ENCODE measurements around the gene KIF3B. TPM values are rescaled to one million over a fixed set of nuclear protein-coding genes. Genes with fewer than 3 reads are reported as not detected.
"Not testable (repeated sequence)": the region's sequence is repeated elsewhere in the genome, so short reads cannot be mapped to it uniquely, and the experiment has no call there.

Gene KIF3B
- total RNA-seq, 4 donors from 2014 or later, result 26.6 to 46.5 (median 37.5) TPM

- Histone ChIP-seq H3K27ac (no peak overlapping the region), H3K27me3 (no peaks in the 10 kb centered on the region), H3K4me3 (no peak overlapping the region), H3K36me3 (no peaks in the 10 kb centered on the region), H3K4me1 (peaks cover 0 to 7% (median 0%) of the 10 kb centered on the region in 4 donors), H3K9me3 (no peaks in the 10 kb centered on the region)
- intact Hi-C loops (cut with DNase I; ENCODE audit: low total_unique reads), result no loop called here
- in situ Hi-C loops (cut with MboI; ENCODE audit: low pct_ligation_motif_present in 1 of 4, low pct_unique_long_range_greater_than_20kb in 1 of 4, low sequenced_read_pairs in 3 of 4), result loop anchor here in 2 of 4 donors (25.0 kb wide), 1 partner anchor 324 kb away; the partner anchor contains the start of gene C20orf203 (in 2 of the 2)
- TF ChIP-seq, protein P1, sequence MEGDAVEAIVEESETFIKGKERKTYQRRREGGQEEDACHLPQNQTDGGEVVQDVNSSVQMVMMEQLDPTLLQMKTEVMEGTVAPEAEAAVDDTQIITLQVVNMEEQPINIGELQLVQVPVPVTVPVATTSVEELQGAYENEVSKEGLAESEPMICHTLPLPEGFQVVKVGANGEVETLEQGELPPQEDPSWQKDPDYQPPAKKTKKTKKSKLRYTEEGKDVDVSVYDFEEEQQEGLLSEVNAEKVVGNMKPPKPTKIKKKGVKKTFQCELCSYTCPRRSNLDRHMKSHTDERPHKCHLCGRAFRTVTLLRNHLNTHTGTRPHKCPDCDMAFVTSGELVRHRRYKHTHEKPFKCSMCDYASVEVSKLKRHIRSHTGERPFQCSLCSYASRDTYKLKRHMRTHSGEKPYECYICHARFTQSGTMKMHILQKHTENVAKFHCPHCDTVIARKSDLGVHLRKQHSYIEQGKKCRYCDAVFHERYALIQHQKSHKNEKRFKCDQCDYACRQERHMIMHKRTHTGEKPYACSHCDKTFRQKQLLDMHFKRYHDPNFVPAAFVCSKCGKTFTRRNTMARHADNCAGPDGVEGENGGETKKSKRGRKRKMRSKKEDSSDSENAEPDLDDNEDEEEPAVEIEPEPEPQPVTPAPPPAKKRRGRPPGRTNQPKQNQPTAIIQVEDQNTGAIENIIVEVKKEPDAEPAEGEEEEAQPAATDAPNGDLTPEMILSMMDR (IDR thresholded peaks at IDR 0.05), result no peak
- TF ChIP-seq EP300 (IDR thresholded peaks at IDR 0.05; ENCODE audit: low read depth) (no peak), POLR2AphosphoS5 (IDR thresholded peaks at IDR 0.05) (no peak), POLR2A (IDR thresholded peaks at IDR 0.05) (no peak)
- no peak for DNase-seq
- 90 to 97% methylated on average over 5 to 10 of the region's 11 CpGs for WGBS, 2 donors (ENCODE audit: low coverage in 1 of 2)
These were observed 60.6 kb downstream of the KIF3B start for GRCh38 chr20:32337937-32338661.

GRCh38 chr20:32338665-32339064 lies 61.2 kb downstream of the KIF3B start:
- Histone ChIP-seq H3K4me3 (no peak overlapping the region), H3K27me3 (no peaks in the 10 kb centered on the region), H3K36me3 (no peaks in the 10 kb centered on the region), H3K27ac (no peak overlapping the region), H3K9me3 (no peaks in the 10 kb centered on the region), H3K4me1 (peaks cover 0 to 7% (median 0%) of the 10 kb centered on the region in 4 donors)
- in situ Hi-C loops (cut with MboI; ENCODE audit: low pct_ligation_motif_present in 1 of 4, low pct_unique_long_range_greater_than_20kb in 1 of 4, low sequenced_read_pairs in 3 of 4), result loop anchor here in 2 of 4 donors (25.0 kb wide), 1 partner anchor 324 kb away; the partner anchor contains the start of gene C20orf203 (in 2 of the 2)
- TF ChIP-seq, protein P1 (IDR thresholded peaks at IDR 0.05), result no peak
- TF ChIP-seq EP300 (IDR thresholded peaks at IDR 0.05; ENCODE audit: low read depth), result no peak
- TF ChIP-seq POLR2AphosphoS5 (IDR thresholded peaks at IDR 0.05), result no peak
- TF ChIP-seq POLR2A (IDR thresholded peaks at IDR 0.05), result no peak
- intact Hi-C loops (cut with DNase I; ENCODE audit: low total_unique reads), result no loop called here
- no peak for DNase-seq
- WGBS, 2 donors (ENCODE audit: low coverage in 1 of 2), result 93 to 100% methylated on average over 2 to 7 of the region's 7 CpGs

DNA sequence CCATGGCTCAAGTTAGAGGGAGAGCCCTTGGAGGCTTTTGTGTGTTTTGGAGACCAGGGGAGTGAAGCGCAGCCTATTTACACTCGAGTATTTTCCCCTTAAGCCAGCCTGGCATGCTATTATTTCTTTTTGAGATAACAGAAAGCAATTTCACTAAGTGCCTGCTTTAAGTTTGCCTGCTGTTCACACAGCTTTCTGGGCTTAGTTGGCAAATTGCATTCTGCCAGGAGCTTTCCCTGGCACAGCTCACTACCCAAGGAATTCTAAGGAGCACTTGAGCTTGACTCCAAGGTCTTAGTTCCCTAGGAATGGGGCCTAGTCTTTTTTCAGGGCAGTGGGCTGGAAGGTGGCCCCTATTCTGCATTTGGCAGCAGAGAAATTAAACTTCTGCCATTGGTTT lies 61.7 kb downstream of the KIF3B start:
- no peaks in the 10 kb centered on the region for H3K9me3 ChIP-seq
- no peaks in the 10 kb centered on the region for H3K36me3 ChIP-seq
- intact Hi-C loops (cut with DNase I; ENCODE audit: low total_unique reads), result no loop called here
- 76 to 78% methylated on average over 2 of the region's 2 CpGs for WGBS, 2 donors (ENCODE audit: low coverage in 1 of 2)
- TF ChIP-seq, protein P1 (IDR thresholded peaks at IDR 0.05), result no peak
- TF ChIP-seq EP300 (IDR thresholded peaks at IDR 0.05; ENCODE audit: low read depth), result no peak
- TF ChIP-seq POLR2A (IDR thresholded peaks at IDR 0.05), result no peak
- TF ChIP-seq POLR2AphosphoS5 (IDR thresholded peaks at IDR 0.05), result no peak
- no peak overlapping the region for H3K4me3 ChIP-seq
- H3K27ac ChIP-seq, result no peak overlapping the region
- peaks cover 0 to 3% (median 0%) of the 10 kb centered on the region in 4 donors for H3K4me1 ChIP-seq
- DNase-seq, result no peak
- H3K27me3 ChIP-seq, result no peaks in the 10 kb centered on the region
- in situ Hi-C loops (cut with MboI; ENCODE audit: low pct_ligation_motif_present in 1 of 4, low pct_unique_long_range_greater_than_20kb in 1 of 4, low sequenced_read_pairs in 3 of 4), result loop anchor here in 2 of 4 donors (25.0 kb wide), 1 partner anchor 323 kb away; the partner anchor contains the start of gene C20orf203 (in 2 of the 2)

- H3K36me3 ChIP-seq; intact Hi-C loops (cut with DNase I; ENCODE audit: low total_unique reads); H3K4me1 ChIP-seq; H3K27ac ChIP-seq; H3K9me3 ChIP-seq; H3K27me3 ChIP-seq; DNase-seq; H3K4me3 ChIP-seq: not testable (repeated sequence)
- WGBS, 2 donors (ENCODE audit: low coverage in 1 of 2), result 80 to 95% methylated on average over 1 to 2 of the region's 2 CpGs
- in situ Hi-C loops (cut with MboI; ENCODE audit: low pct_ligation_motif_present in 1 of 4, low pct_unique_long_range_greater_than_20kb in 1 of 4, low sequenced_read_pairs in 3 of 4), result loop anchor here in 2 of 4 donors (25.0 kb wide), 1 partner anchor 321 kb away; the partner anchor contains the start of gene C20orf203 (in 2 of the 2)
These were observed 63.6 kb downstream of the KIF3B start for GRCh38 chr20:32341053-32341452.
